Epithelial cell of proximal tubule (primary cell): ENCODE measurements around the gene TELO2. TPM values are rescaled to one million over a fixed set of nuclear protein-coding genes. Genes with fewer than 3 reads are reported as not detected.

ENCODE experiments used
- DNase-seq: peaks from one replicate; pipeline ENCODE4 v3.0.0-alpha.2; 2011; ENCODE audit warnings: low read depth
- H3K4me3 ChIP-seq: 2 replicates; pipeline ENCODE4 v1.5.1; 2011; ENCODE audit warnings: low read depth, mild to moderate bottlenecking, low read length
- total RNA-seq: library from RNA; depleted of rRNA; stranded (reverse); fragments of >200 nt; gene quantifications from 2 replicates; pipeline ENCODE4 v1.2.3, GENCODE V29; 2015
- TF ChIP-seq, protein P1 (sequence below): conservative IDR thresholded peaks from 2 replicates; pipeline ENCODE4 v1.5.1; 2012; ENCODE audit warnings: low read depth, mild to moderate bottlenecking, low read length

TELO2 gene
- total RNA-seq, 1 donor from 2014 or later = 33.5 TPM

DNA sequence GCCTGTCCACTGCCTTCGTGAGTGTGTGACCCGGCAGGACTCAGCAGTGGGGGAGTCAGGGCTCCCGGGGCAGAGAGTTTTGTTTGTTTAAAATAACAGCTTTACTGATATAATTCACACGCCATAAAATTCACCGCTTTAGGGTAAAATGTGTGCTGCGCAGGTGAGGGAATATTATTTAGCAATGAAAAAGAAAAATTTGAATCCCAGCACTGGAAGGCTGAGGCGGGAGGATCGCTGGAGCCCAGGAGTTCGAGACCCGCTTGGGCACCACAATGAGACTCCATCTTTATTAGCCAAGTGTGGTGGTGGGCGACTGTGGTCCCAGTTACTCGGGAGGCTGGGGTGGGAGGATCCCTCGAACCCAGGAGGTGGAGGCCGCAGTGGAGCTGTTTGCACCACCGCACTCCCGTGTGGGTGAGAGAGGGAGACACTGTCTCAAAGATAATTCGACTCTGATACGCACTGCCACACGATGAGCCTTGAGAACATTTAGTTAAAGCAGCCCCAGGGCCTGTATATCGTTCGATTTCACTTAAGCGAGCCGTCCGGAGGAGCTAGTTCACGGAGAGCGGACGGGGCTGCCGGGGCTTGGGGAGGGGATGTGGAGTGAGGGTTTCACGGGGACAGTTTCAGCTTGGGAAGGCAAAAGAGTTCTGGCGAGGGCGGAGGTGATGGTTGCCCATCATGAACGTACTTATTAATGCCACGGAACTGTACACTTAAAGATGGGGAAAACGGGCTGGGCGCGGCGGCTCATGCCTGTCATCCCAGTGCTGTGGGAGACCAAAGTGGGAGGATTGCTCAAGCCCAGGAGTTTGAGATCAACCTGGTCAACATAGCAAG is 10.2 kb downstream of the TELO2 start:
- TF ChIP-seq, protein P1, sequence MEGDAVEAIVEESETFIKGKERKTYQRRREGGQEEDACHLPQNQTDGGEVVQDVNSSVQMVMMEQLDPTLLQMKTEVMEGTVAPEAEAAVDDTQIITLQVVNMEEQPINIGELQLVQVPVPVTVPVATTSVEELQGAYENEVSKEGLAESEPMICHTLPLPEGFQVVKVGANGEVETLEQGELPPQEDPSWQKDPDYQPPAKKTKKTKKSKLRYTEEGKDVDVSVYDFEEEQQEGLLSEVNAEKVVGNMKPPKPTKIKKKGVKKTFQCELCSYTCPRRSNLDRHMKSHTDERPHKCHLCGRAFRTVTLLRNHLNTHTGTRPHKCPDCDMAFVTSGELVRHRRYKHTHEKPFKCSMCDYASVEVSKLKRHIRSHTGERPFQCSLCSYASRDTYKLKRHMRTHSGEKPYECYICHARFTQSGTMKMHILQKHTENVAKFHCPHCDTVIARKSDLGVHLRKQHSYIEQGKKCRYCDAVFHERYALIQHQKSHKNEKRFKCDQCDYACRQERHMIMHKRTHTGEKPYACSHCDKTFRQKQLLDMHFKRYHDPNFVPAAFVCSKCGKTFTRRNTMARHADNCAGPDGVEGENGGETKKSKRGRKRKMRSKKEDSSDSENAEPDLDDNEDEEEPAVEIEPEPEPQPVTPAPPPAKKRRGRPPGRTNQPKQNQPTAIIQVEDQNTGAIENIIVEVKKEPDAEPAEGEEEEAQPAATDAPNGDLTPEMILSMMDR = no peak
- H3K4me3 ChIP-seq = no peak overlapping the region
- DNase-seq = no peak

- H3K4me3 ChIP-seq = no peak overlapping the region
- no peak for DNase-seq
- TF ChIP-seq, protein P1 = no peak
These were observed 12.1 kb downstream of the TELO2 start for GRCh38 chr16:1505073-1505844.

- H3K4me3 ChIP-seq = no peak overlapping the region
- TF ChIP-seq, protein P1 = no peak
- no peak for DNase-seq
These were observed 12.8 kb downstream of the TELO2 start for GRCh38 chr16:1505912-1506311.

DNA sequence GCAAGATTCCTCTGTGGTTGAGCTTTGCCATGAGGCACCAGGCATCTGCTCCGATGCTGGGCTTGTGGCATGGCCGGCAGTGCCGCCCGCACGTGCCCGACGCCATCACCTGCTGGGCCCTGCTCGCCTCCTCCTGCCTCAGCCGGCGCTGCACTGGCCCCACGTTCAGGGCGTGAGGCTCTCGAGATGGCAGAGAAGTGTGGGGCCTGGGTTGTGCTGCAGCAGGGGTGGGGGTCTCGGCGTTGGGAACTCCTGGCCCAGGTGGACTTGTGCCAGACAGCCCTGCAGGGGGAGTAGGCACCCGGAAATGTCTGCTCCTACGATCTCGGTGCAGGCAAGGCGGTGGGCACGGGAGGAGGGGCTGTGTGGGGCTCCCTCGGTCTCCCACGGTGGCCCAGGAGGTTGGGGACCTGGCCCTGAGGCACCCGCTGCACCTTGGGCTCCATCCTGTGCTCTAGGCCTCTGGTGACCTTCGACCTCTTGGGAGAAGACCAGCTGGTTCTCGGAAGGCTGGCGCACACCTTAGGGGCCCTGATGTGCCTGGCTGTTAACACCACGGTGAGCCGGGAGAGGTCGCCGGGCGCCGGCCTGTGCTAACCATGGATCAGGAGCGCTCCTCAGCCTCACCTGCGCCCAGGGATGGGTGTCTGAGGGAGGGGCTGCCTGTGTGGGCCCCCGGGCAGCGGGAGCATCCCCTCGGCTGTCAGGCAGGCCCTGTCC is 13.5 kb downstream of the TELO2 start:
- no peak overlapping the region for H3K4me3 ChIP-seq
- DNase-seq = no peak
- TF ChIP-seq, protein P1 = no peak

DNA sequence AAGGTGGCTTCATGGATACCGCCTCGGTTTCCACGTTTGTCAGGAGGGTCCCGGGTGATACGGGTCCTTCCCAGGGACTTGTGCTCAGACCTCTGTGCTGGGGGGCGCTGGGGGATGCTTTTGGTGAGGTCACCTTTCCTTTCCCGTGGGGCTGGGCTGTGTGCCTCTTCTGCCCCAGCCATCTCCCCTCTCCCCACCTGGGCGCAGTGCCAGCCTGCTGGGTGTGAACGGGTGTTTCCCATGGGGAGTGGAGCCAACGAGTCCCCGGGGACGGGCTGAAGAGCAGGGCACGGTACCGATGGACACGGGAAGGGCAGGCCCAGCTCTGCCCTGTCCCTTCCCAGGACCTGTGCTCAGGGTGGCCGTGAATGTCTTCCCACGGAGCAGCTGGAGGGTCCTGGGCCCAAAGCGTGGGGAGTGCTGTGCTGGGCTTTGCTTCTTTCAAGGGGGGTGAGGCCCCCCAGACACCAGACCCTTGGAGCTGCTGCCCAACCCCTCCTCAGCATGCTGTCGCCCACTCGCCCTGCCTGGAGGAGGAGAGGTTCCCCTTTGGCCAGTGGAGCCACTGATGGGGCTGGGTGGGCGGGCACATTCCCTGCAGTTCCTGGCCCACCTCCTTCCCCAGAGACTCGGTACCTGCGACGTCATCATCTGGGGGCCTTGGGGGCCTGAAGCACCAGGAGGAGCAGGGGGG is 15.5 kb downstream of the TELO2 start:
- H3K4me3 ChIP-seq = no peak overlapping the region
- DNase-seq = no peak
- TF ChIP-seq, protein P1 = no peak
